NCI-H1417 treated with DMSO at 0.1 percent for 48 hours (cell line): ENCODE measurements around the gene ANAPC2.

ENCODE experiments used
- DNase-seq: peaks from one replicate; lab custom pipeline; 2025; lab: John Stamatoyannopoulos, UW

ANAPC2 gene

GRCh38 chr9:137126786-137127185, 61.6 kb downstream of the ANAPC2 start:
- no peak for DNase-seq
